ENCODE data around the gene ACHE.

ACHE gene

DNA sequence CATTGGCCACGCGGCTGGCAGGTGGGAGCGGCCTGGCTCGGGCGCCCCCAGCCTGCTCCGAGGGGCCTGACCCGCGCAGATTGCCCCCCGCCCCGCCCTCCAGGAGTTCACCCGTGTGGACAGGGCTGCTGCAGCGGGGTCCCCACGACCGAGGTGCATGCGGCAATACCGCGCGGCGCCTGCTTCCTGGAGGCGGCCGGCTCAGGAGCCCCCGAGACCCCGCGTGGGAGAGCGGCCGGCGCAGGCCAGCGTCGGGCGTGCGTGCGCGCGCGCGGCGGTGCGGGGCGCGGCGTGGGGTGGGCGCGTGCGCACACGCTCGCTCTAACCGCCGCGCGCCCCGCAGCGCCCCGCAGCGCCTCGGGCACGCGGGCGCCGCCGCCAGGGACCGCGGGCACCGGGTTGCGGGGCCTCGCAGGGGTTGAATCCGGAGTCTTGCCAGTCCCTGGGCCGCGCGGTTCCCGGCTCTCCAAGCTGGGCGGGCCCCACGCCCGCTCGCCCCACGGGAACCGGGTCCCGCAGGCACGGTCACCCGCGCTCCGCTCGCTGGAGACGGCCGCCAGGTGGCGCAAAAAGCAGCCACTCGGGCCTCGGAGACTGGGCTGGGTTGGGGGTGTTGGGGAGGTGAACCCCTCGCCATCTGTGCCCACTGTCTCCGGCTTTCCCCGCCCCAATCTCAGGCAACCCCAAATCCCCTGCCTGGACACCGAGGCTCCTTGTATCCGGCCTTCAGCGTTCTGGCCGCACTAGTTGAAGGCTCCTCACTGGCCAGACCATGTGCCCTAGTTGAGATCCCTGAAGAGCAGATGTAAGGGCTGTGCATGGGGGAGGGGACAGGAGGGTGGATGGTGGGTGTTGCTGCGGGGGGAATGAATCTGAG is 1.3 kb upstream of the ACHE start:
- no peak for DNase-seq (ENCODE audit: low spot score)

DNA sequence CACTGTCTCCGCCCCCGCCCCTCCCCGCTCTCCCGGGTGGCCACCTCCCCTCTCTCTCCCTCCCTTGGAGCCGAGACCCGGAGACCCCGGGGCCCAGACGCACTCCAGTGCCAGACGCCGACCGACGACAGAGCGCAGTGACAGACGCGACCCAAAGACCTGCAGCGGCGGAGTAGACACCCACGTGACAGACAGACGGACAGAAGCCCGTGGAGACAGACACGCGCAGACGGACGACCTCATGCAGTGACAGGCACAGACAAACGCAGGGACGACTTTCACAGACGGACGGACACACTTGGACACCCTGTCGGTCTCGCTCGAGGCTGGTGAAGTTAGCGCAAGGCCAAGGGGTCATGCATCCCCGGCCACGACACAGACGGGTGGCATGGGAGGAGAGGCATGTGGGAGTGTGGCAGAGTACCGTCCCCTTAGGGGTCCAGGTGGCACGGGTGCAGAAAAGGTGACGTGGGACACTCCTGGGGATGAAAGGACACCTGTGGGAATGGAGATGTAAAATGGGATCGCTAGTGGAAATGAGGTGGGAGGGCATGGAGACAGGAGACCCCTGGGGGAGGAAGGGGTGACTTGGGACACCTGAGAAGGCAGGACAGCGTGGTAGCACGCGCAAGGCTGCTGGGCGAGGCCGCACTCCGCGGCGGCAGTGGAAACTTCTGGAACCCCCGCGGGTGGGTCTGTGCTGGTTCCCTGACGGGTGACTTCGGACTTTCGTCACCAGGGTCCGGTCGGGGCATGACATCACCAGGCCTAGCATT is 456 bp upstream of the ACHE start:
- peak; percentile 86 for DNase-seq (ENCODE audit: low spot score)

DNA sequence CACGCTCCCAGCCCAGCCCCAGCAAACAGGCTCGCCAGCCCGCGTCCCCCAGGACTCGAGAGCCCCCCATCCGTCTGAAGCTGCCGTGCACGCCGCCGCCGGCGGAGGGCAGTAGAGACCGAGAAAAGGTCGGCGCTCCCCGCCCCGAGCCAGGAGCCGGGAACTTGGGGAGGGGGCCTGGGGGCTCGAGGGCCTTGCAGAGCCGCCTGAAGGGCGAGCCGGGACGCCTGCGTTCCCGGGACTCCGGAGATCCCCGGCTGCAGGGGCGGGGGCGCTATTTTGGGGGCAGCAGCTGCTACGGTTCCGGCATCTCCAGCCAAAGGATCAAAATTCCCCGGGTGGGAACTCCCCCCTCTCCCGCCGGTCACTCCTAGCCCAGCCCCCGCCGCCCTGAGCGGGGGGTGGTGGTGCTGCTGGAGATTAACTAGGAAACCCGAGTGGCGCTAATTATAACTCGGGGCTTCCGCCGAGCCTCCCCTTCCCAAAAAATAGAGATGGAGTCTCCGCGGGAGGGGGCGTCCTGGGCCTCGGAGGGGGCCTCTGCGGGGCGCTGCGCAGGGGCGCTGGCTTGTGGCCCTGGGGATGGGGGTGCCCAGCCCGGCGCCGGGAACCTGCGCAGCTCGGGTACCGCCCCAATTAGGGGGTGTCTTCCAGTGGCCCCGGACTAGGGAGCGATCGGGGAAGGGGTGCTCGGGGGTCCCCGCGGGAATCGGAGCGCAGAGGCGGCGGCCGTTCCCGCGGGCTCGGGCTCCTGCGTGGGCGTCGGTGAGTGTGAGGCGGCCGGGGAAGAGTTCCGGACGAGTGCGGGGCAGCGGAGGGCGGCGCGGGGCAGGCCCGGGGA is 608 bp downstream of the ACHE start:
- DNase-seq (ENCODE audit: low spot score): no peak

DNA sequence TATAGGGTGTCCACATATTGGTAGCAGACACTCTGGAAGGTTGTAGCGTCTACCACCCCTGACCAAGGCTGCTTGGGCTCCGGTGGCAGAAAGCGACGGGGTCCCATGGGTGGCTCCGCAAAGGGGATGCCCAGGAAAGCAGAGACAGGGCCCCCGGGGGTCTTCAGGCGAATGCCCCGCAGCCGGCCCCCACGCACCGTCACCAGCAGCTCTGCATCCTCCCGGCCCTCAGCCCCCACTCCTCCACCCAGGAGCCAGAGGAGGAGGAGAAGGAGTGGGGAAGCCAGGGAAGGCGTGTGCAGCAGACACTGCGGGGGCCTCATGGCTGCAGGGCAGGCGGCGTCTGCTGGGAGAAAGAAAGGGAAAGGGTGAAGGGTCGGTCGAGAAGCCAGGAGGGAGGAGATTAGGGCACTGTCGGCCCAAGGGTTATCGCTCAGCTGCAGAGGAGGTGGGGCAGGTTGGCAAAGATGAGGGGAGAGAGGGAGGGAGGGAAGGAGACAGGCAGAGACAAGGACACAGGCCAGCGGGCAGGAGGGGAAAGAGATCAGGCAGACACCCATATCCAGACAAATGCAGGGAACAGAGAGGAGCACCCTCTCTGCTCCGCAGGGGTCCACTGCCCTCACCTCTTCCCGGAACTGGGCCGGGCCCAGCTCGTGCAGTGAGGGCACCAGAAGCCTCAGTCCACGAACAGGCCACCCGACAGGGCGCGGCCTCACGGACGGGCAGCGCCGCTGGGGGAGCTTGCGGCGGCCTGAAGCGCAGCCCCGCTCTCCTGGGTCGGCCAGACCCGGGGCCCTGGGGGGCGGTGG is 1.6 kb downstream of the ACHE start:
- DNase-seq (ENCODE audit: low spot score): no peak

DNA sequence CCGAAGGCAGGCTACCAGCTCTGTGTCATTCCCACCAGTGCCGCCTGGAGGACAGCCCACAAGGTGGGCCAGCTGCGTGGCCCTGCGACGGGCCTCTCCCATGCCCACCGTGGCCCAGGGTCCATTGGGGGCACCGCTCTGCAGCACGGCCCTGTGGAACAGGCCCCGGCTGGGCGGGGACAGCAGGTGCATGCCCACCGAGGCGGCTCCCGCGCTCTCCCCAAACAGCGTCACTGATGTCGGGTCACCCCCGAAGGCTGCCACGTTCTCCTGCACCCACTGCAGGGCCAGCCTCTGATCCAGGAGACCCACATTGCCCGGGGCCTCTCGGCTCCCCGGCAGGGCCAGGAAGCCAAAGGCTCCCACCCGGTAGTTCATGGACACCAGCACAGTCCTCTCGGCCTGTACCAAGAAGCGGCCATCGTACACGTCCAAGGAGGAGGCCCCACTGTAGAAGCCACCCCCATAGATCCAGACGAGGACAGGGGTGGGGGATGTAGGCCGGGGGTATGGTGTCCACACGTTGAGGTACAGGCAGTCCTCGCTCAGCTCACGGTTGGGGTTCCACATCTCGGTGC is 2.3 kb downstream of the ACHE start:
- DNase-seq (ENCODE audit: low spot score): no peak

DNA sequence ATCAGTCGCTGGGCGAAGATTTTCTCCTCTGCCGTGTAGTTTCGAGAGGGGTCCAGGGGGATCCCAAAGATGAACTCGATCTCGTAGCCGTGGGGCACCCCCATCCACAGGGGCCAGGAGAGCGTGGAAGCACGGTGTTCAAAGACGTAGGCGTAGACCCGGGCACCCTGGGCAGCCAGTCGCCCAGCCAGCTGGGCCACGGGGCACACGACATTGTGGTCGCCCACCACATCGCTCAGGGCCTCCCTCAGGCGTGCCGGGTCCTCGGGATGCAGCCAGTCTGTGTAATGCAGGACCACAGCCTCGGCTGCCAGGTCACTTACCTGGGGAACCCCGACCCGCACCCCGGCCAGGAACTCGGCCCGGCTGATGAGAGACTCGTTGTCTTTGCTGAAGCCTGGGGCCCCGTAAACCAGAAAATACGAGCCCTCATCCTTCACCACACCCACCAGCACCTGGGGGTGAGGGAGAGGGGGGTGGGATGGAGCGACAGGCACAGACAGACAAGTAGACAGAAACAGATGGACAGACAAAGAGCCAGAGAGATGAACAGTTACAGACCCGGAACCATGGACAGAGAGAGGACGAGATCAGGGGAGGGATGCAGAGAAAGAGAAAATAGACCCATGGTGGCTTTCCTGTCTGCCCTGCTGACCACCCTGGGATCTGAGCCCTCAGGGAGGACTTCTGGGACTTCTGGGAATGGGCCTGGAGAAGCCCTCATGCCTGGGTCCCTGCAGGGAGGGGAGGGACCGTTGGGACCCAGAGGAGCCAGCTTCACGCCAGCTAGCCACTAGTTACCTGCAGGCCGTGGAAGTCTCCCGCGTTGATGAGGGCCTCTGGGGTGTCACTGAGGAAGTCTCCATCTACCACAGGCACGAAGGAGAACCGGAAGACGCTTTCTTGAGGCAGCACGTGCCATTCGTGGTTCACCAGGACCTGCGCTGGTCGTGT is 3.0 kb downstream of the ACHE start:
- DNase-seq (ENCODE audit: low spot score): no peak

DNA sequence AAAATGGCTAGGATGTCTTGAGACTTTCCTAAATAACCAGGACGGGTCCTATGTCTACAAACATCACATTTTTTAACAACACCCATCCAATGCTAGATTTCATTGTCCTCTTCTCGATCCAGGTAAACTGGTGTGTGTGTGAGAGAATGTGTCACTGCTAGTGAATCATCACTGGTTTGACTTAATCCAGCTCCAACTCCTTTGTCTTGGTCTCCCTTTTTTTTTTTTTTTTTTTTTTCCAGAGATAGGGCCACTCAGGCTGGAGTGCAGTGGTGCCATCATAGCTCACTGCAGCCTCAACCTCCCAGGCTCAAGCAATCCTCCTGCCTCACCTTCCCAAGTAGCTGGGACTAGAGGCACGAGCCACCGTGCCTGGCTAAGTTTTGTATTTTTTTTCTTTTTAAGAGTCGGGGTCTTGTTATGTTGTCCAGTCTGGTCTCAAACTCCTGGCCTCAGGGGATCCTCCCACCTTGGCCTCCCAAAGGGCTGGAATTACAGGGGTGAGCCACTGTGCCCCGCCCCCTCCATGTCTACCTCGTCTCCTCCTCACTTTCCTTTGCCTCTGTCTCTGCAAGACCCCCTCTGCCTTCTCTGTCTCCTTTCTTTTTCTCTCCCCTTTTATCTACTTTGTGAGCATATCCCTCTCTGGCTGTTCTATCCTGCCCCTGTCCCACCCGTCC is 4.0 kb downstream of the ACHE start:
- no peak for DNase-seq (ENCODE audit: low spot score)

DNA sequence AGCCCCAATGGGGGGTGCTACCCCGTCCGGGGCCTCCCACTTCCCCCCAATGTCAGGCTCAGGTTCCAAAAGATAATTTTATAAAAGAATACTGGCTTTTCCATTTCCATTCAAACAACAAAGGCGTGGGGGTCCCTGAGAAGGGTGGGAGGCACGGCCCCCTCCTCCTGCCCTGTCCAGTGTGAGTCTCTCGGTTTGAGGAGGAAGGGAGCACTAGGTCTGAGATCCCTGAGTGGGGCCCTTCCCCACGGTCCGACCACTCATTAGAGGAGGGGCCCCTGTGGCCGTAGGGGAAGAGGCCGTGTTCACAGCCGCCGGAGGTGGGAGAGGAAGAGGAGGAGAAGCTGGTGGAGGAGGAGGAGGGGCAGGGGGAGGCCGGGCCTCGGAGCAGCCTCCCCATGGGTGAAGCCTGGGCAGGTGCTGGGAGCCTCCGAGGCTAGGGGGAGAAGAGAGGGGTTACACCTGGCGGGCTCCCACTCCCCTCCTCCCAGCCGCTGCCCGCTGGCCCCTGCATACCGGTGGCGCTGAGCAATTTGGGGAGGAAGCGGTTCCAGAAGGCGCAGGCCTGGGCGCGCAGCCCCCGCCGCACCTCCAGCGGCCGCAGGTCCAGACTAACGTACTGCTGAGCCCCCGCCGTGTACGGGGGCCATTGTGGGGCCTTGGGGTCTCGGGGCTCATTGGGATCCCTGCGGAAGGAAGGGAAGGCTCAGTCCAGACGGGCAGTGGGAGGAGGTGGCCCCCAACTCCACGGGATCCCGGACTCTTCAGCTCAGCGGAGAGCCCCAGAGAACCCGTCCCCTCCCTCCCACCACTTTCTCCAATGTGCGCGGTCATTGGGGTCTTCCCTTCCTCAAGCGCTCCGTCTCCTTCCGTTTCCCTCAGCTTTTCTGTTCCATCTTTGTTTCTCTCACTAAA is 4.8 kb downstream of the ACHE start:
- no peak for DNase-seq (ENCODE audit: low spot score)

DNA sequence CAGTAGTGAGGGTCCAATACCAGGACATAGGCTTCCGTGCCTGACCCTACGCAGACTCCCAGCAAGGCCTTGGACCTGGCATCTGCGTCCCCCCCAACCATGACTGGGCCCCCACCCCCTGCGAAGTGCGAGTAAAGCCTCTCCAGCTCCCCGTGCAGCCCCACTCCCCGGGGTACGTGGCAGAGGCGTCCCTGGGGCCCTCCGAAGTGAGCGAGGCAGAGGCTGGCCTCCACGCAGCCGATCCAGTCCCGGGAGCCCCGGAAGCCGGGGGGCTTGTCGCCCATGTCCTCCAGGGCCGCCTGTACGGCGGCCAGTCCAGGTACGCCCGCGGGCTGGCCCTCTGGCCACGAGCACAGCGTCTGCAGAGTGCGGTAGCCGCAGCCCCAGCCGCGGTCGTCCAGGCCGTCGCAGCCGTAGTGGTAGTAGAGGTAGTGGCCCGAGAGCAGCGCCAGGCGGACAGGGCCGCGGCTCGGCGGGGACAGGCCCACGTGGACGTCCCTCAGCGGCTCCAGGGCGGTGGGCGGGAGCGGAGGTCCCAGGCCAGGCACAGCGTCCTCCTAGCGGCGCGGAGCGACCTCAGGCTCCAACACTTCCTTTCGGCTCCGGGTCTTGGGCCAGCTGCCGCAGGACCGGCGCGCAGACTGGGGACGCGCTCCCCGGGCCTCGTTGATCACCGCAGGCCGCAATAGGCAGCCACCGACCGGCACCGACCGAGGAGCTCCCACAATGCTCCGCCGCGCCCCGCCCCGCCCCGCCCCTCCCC is 6.5 kb downstream of the ACHE start, which contains the start of gene UFSP1:
Gene UFSP1 (minus strand): TSS at position 728 of the 763 bp plus-strand sequence. CDS start 444 bp downstream, at position 284.
- no peak for DNase-seq (ENCODE audit: low spot score)

DNA sequence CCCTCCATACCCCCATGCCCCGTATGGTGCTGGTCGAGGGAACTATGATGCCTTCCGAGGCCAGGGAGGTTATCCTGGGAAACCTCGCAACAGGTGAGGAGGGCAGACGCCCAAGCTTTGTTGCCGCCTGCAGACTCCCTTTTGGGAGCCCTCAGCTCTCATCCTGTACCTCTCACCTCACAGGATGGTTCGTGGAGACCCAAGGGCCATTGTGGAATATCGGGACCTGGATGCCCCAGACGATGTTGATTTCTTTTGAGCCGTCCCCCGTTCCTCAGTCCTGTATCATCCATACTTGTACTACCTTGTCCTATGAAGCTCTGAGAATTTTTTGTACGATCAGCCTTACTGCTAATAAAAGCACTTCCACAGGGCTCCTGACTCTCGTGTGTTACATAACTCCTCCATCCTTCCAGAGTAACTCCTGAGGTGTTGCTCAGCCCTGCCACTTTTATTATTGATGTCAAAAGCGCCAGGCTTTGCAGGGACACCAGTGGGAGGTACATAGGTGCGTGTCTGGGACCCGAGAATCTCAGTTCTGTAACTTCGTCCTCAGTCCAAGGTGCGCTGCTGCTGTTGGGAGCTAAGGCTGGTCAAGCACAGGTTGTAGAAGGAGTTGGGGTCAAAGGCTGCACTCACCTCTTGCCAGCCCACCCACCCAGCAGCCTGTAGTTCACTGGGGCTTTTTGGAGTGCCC is 7.2 kb downstream of the ACHE start:
- DNase-seq (ENCODE audit: low spot score): peak; percentile 43

DNA sequence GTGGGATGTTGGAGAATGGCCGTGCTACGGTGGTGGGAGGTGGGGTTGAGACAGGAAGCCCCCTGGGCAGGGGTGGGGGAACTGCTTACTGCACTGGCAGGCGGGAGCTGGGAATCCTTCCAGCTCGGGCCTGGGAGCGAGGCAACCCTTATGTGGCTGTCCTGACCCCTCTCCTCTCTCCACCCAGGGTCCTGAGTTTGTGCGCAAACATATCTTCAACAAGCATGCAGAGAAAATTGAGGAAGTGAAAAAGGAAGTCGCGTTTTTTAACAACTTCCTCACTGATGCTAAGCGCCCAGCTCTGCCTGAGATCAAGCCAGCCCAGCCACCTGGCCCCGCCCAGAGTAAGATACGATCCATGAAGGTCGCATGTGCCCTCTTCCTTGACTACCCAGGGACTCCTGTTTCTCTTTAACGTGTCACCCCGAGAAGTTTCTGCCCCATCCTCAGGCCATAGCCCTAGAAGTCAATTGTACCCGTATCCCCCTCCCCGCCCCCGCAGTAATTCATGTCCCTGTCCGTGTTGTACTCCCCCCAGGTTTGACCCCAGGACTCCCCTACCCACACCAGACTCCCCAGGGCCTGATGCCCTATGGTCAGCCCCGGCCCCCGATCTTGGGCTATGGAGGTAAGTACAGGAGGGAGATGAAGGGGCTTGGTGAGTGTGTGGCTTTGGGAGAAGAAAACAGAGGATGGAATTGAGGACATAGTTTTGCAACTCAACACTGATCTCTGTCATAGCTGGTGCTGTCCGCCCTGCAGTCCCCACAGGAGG is 8.0 kb downstream of the ACHE start:
- no peak for DNase-seq (ENCODE audit: low spot score)

DNA sequence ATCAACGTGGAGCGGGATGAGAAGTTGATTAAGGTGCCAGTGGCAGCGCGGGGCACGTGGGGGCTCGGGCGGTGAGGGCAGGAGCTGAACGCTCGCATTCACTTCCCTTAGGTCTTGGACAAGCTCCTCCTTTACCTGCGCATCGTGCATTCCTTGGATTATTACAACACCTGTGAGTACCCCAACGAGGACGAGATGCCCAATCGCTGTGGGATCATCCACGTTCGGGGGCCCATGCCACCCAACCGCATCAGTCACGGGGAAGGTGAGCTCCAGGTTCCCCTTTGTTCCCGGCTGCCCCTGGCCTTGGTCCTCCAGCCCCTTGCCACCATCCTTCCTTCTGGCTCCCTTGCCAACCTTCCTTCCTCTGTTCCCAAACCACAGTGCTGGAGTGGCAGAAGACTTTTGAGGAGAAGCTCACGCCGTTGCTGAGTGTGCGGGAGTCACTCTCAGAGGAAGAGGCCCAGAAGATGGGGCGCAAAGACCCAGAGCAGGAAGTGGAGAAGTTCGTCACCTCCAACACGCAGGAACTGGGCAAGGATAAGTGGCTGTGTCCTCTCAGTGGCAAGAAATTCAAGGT is 8.7 kb downstream of the ACHE start:
- DNase-seq (ENCODE audit: low spot score): no peak

DNA sequence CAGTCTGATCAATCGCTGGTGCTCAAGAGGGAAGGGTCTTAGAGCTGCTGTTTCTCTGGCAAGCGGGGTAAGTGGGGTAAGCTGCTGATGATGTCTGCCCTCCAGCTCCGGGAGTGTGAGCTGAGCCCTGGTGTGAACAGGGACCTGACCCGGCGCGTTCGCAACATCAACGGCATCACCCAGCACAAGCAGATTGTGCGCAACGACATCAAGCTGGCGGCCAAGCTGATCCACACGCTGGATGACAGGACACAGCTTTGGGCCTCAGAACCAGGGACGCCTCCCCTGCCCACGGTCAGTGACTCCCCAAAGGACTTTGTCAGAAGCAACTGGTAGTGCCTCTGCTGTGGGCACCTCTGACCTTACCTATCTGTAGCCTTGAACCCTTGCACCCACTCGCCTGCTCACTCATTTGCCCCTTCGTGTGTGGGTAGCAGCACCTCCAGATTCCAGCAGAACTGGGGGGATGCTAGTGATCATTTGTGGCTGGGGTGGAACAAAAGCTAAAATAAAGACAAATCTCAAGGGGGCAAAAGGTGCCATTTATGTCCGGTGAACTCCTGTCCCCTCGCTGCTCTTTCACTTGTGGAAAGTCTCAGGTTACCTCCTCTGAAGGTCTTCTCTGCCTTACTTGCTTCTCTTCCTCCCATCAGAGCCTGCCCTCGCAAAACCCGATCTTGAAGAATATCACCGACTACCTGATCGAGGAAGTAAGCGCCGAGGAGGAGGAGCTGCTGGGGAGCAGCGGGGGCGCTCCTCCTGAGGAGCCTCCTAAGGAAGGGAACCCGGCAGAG is 9.3 kb downstream of the ACHE start:
- peak; percentile 16 for DNase-seq (ENCODE audit: low spot score)

DNA sequence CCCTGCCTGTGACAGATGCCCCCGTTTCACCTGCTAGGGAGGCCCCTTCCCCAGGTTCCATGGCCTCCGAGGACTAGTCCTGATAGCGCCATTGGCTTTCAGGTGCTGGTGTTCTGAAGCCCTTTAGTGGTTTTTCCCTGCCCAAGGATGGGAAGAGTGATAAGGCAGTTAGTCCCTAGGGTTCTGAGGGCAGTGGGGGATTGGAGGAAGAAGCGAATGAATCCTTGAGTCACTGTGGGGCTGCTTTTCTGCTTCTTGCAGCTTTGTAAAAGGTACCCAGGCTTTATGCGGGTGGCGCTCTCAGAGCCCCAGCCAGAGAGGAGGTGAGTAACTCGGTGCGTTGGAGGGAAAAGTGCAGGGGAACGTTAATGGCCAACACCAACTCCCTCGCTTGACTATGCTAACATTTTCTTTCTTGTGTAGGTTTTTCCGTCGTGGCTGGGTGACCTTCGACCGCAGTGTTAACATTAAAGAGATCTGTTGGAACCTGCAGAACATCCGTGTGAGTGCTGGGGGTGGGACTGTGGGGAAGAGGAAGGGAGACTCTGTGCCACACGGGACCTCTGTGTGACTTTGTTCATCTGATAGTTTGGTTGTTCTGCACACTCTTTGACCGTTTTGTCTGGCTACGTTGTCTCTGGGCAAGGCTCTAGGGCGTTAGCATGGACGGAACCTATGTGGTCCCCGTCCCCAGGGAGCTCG is 10.1 kb downstream of the ACHE start:
- no peak for DNase-seq (ENCODE audit: low spot score)

Measured in HuH-7.5 (cell line).